NB4 (cell line): Measurements from ENCODE around the gene CCDC47.

ENCODE experiments used
- DNase-seq: peaks from one replicate; pipeline ENCODE4 v3.0.0; 2010; ENCODE audit warnings: low read depth
- H3K4me3 ChIP-seq: one replicate; pipeline ENCODE4 v1.5.1; 2011; ENCODE audit warnings: mild to moderate bottlenecking, low read depth, low read length, moderate library complexity
- CTCF ChIP-seq: IDR thresholded peaks from one replicate; pipeline ENCODE4 v1.5.1; 2012; ENCODE audit warnings: low read depth, low read length
- MAX ChIP-seq: IDR thresholded peaks from 2 replicates; pipeline ENCODE4 v1.6.1; 2011; ENCODE audit warnings: low read depth, low read length
- MYC ChIP-seq: IDR thresholded peaks from 2 replicates; pipeline ENCODE4 v1.6.1; 2011; ENCODE audit warnings: low read depth, low read length
- POLR2A ChIP-seq: IDR thresholded peaks from 2 replicates; pipeline ENCODE4 v1.6.1; 2011; ENCODE audit warnings: mild to moderate bottlenecking; ENCODE audit not compliant: insufficient read length; ENCODE audit errors: extremely low read depth

The CCDC47 gene

GRCh38 chr17:63714550-63715277, 58.7 kb downstream of the CCDC47 start:
- H3K4me3 ChIP-seq: no peak overlapping the region
- TF ChIP-seq MAX (no peak), CTCF (no peak), POLR2A (no peak), MYC (no peak)
- DNase-seq: no peak

GRCh38 chr17:63709110-63709509, 64.3 kb downstream of the CCDC47 start:
- H3K4me3 ChIP-seq: no peak overlapping the region
- no peak for TF ChIP-seq MYC
- no peak for TF ChIP-seq POLR2A
- no peak for DNase-seq

- no peak for DNase-seq
- TF ChIP-seq MYC: no peak
- TF ChIP-seq POLR2A: no peak
- TF ChIP-seq CTCF: no peak
- TF ChIP-seq MAX: no peak
- H3K4me3 ChIP-seq: no peak overlapping the region
Measured at GRCh38 chr17:63707151-63707550, 66.2 kb downstream of the CCDC47 start.

GRCh38 chr17:63706336-63707082, 66.9 kb downstream of the CCDC47 start:
- DNase-seq: no peak
- TF ChIP-seq POLR2A: no peak
- no peak overlapping the region for H3K4me3 ChIP-seq

GRCh38 chr17:63705657-63706056, 67.7 kb downstream of the CCDC47 start:
- H3K4me3 ChIP-seq: no peak overlapping the region
- TF ChIP-seq CTCF: no peak
- no peak for TF ChIP-seq POLR2A
- no peak for TF ChIP-seq MAX
- TF ChIP-seq MYC: no peak
- DNase-seq: no peak

- H3K4me3 ChIP-seq: no peak overlapping the region
- DNase-seq: no peak
- no peak for TF ChIP-seq CTCF
- TF ChIP-seq MYC: no peak
- TF ChIP-seq POLR2A: no peak
Measured at GRCh38 chr17:63704836-63705235, 68.6 kb downstream of the CCDC47 start.

GRCh38 chr17:63704259-63704576, 69.2 kb downstream of the CCDC47 start:
- DNase-seq: no peak
- no peak overlapping the region for H3K4me3 ChIP-seq
- TF ChIP-seq MAX: no peak
- no peak for TF ChIP-seq POLR2A
- no peak for TF ChIP-seq MYC
- TF ChIP-seq CTCF: no peak
